ENCODE data around the gene PCDH9.

Gene PCDH9

DNA sequence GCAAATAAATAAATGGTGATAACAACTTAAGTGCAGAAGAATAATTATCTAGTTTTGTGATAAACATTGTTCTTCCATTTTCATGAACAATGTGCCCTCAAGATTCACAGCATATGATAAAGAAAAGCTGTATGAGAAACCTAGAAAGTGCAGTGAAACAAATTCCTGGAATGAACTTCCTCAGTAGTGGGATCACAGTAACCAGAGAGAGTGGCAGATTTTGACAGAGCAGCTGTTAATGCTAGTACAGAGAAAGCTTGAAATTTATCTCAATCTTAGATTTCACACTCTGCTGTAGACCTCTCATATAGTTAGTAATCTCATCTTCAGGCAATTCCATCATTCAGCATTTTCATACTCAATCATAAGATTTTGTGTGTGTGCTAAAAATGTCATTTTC, 664.9 kb downstream of the PCDH9 start:
- no peak for DNase-seq (ENCODE audit: low read depth)
- no peak overlapping the region for H3K4me3 ChIP-seq (ENCODE audit: low read depth, low read length)
- TF ChIP-seq MAX (IDR thresholded peaks at IDR 0.05; ENCODE audit: low read depth, low read length) (no peak), MYC (IDR thresholded peaks at IDR 0.05; ENCODE audit: low read depth, low read length) (no peak), POLR2A (IDR thresholded peaks at IDR 0.05; ENCODE audit: extremely low read depth, insufficient read length) (no peak)
- TF ChIP-seq, protein P1, sequence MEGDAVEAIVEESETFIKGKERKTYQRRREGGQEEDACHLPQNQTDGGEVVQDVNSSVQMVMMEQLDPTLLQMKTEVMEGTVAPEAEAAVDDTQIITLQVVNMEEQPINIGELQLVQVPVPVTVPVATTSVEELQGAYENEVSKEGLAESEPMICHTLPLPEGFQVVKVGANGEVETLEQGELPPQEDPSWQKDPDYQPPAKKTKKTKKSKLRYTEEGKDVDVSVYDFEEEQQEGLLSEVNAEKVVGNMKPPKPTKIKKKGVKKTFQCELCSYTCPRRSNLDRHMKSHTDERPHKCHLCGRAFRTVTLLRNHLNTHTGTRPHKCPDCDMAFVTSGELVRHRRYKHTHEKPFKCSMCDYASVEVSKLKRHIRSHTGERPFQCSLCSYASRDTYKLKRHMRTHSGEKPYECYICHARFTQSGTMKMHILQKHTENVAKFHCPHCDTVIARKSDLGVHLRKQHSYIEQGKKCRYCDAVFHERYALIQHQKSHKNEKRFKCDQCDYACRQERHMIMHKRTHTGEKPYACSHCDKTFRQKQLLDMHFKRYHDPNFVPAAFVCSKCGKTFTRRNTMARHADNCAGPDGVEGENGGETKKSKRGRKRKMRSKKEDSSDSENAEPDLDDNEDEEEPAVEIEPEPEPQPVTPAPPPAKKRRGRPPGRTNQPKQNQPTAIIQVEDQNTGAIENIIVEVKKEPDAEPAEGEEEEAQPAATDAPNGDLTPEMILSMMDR (IDR thresholded peaks at IDR 0.05; ENCODE audit: low read depth, low read length) = no peak

DNA sequence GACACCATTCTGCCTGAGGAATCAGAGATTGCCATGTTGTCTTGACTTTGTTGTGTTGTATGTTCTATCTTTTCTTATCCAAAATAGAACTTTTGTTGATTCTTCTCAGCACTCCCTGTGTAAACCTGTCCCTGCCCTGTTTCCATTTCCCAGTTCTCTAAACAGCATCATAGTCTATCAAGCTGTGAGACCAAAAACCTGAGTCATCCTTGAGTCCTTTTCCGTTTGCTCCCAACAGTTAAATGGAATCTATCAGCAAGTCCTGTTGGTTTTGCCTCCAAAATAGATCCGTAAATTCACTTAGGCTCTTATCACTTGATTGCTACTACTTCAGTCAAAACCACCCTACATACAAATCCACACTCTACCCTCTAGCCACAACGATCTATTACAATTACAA, 667.1 kb downstream of the PCDH9 start:
- H3K4me3 ChIP-seq (ENCODE audit: low read depth, low read length) = no peak overlapping the region
- TF ChIP-seq, protein P1 (IDR thresholded peaks at IDR 0.05; ENCODE audit: low read depth, low read length) = no peak
- TF ChIP-seq MAX (IDR thresholded peaks at IDR 0.05; ENCODE audit: low read depth, low read length) (no peak), POLR2A (IDR thresholded peaks at IDR 0.05; ENCODE audit: extremely low read depth, insufficient read length) (no peak), MYC (IDR thresholded peaks at IDR 0.05; ENCODE audit: low read depth, low read length) (no peak)
- DNase-seq (ENCODE audit: low read depth) = no peak

GRCh38 chr13:66562054-66562453, 668.1 kb downstream of the PCDH9 start:
- no peak for TF ChIP-seq POLR2A (IDR thresholded peaks at IDR 0.05; ENCODE audit: extremely low read depth, insufficient read length)
- TF ChIP-seq, protein P1 (IDR thresholded peaks at IDR 0.05; ENCODE audit: low read depth, low read length) = no peak
- no peak for TF ChIP-seq MYC (IDR thresholded peaks at IDR 0.05; ENCODE audit: low read depth, low read length)
- no peak for TF ChIP-seq MAX (IDR thresholded peaks at IDR 0.05; ENCODE audit: low read depth, low read length)
- no peak overlapping the region for H3K4me3 ChIP-seq (ENCODE audit: low read depth, low read length)
- no peak for DNase-seq (ENCODE audit: low read depth)

GRCh38 chr13:66560991-66561390, 669.1 kb downstream of the PCDH9 start:
- DNase-seq (ENCODE audit: low read depth) = no peak
- H3K4me3 ChIP-seq (ENCODE audit: low read depth, low read length) = no peak overlapping the region
- TF ChIP-seq POLR2A (IDR thresholded peaks at IDR 0.05; ENCODE audit: extremely low read depth, insufficient read length) (no peak), MYC (IDR thresholded peaks at IDR 0.05; ENCODE audit: low read depth, low read length) (no peak), MAX (IDR thresholded peaks at IDR 0.05; ENCODE audit: low read depth, low read length) (no peak)
- TF ChIP-seq, protein P1 (IDR thresholded peaks at IDR 0.05; ENCODE audit: low read depth, low read length) = no peak

DNA sequence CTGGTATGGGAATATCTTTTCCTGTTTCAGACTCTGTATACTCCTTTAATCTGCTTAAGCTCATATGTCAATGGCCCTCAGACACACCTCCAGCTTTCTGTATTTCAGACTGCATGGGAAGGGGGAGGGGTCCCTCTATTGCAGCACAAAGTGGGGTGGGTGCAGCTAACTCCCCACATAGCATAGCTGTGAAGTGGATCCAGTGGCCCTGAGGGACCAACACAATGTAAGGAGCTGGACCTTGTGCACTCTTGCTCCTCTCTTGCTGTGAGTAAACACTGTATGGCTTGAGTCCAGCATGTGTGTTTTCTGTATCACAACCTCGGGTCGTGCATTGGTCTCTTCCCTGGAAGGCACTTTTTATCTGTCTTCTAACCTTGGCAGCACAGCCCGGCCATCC, 669.9 kb downstream of the PCDH9 start:
- DNase-seq (ENCODE audit: low read depth) = no peak
- H3K4me3 ChIP-seq (ENCODE audit: low read depth, low read length) = no peak overlapping the region
- TF ChIP-seq MYC (IDR thresholded peaks at IDR 0.05; ENCODE audit: low read depth, low read length) (no peak), MAX (IDR thresholded peaks at IDR 0.05; ENCODE audit: low read depth, low read length) (no peak), POLR2A (IDR thresholded peaks at IDR 0.05; ENCODE audit: extremely low read depth, insufficient read length) (no peak)
- TF ChIP-seq, protein P1 (IDR thresholded peaks at IDR 0.05; ENCODE audit: low read depth, low read length) = no peak

DNA sequence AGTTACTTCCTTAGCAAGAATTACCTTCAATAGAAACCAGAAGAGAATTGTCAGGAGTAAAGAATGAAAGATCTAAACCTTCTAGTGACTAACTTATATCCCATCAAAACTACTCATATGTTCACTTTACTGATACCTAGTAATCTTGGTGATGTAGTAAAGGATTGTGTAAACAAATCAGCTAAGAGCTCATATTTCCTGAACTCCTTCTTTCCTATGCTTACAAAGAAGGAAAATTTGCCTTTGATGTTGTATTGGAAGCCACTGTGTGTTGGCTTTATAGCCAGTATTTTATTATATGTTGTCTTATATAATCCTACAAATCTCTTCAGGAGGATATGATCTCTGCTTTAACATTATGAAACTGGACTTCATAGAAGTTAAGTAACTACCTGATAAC, 671.0 kb downstream of the PCDH9 start:
- TF ChIP-seq POLR2A (IDR thresholded peaks at IDR 0.05; ENCODE audit: extremely low read depth, insufficient read length) (no peak), MAX (IDR thresholded peaks at IDR 0.05; ENCODE audit: low read depth, low read length) (no peak), MYC (IDR thresholded peaks at IDR 0.05; ENCODE audit: low read depth, low read length) (no peak)
- TF ChIP-seq, protein P1 (IDR thresholded peaks at IDR 0.05; ENCODE audit: low read depth, low read length) = no peak
- no peak for DNase-seq (ENCODE audit: low read depth)
- H3K4me3 ChIP-seq (ENCODE audit: low read depth, low read length) = no peak overlapping the region
